GM15510 (cell line): ENCODE measurements around the gene GNPDA1.

Experiments
- POLR2A ChIP-seq: IDR thresholded peaks from 3 replicates; pipeline ENCODE4 v1.6.1; 2011; ENCODE audit warnings: borderline replicate concordance; ENCODE audit not compliant: insufficient read length; ENCODE audit errors: extremely low read depth

Gene GNPDA1

GRCh38 chr5:142006363-142007236 is 6.2 kb downstream of the GNPDA1 start:
- TF ChIP-seq POLR2A = no peak

GRCh38 chr5:142003266-142003800 is 9.5 kb downstream of the GNPDA1 start:
- no peak for TF ChIP-seq POLR2A

- TF ChIP-seq POLR2A = no peak
Observed at GRCh38 chr5:142000704-142001484, 11.9 kb downstream of the GNPDA1 start.

- no peak for TF ChIP-seq POLR2A
Observed at GRCh38 chr5:142000173-142000572, 12.7 kb downstream of the GNPDA1 start.

- no peak for TF ChIP-seq POLR2A
Observed at GRCh38 chr5:141997358-141997960, 15.4 kb downstream of the GNPDA1 start.

GRCh38 chr5:141995656-141996055 is 17.2 kb downstream of the GNPDA1 start:
- TF ChIP-seq POLR2A = no peak

- no peak for TF ChIP-seq POLR2A
Observed at GRCh38 chr5:141994511-141995136, 18.2 kb downstream of the GNPDA1 start.

GRCh38 chr5:141992349-141992963 is 20.4 kb downstream of the GNPDA1 start:
- no peak for TF ChIP-seq POLR2A

- no peak for TF ChIP-seq POLR2A
Observed at GRCh38 chr5:141989720-141990119, 23.1 kb downstream of the GNPDA1 start.

- TF ChIP-seq POLR2A = no peak
Observed at GRCh38 chr5:141986072-141986471, 26.8 kb downstream of the GNPDA1 start.

GRCh38 chr5:141982626-141983025 is 30.2 kb downstream of the GNPDA1 start:
- no peak for TF ChIP-seq POLR2A

GRCh38 chr5:141978389-141978788 is 34.4 kb downstream of the GNPDA1 start:
- no peak for TF ChIP-seq POLR2A

- TF ChIP-seq POLR2A = no peak
Observed at GRCh38 chr5:141976176-141976575, 36.7 kb downstream of the GNPDA1 start.

- TF ChIP-seq POLR2A = no peak
Observed at GRCh38 chr5:141973871-141974595, 38.8 kb downstream of the GNPDA1 start.
